NCI-H2029 (cell line): Measurements from ENCODE around the gene SP4.
"Not testable (repeated sequence)": the region's sequence is repeated elsewhere in the genome, so short reads cannot be mapped to it uniquely, and the experiment has no call there.

Experiments used
- DNase-seq: peaks from one replicate; lab custom pipeline; 2025; lab: John Stamatoyannopoulos, UW

SP4 gene

DNA sequence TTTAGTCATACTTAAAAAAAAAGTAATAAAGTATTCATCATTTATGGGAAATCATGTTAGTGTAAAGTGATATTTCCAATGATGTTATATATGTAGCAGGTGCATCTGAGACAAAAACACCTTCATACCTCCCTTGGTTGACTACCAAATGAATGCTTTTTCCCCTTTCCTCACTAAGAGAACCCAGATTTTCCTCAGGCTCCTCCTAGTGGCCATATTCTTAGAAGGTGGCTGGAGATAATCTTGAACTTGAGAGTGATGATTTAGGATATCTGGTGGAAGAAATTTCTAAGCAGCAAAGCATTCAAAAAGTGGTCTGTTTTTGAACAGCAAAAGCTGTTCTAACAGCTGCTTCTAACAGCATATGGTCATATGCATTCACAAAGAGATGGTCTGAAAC lies 98.1 kb downstream of the SP4 start:
- no peak for DNase-seq

DNA sequence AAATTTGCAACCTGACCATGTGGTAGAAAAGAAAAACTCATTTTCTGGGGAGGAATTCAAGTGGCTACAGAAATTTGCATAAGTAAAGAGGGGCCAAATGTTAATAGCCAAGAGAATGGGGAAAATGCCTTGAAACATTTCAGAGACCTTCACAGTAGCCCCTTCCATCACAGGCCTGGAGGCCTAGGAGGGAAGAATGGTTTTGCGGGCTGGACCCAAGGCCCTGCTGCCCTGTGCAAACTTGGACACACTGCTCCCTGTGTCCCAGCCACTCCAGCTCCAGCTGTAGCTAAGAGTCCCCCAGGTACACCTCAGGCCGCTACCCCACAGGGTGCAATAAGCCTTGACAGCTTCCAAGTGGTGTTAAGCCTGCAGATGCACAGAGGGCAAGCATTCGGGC lies 98.6 kb downstream of the SP4 start:
- DNase-seq: no peak

DNA sequence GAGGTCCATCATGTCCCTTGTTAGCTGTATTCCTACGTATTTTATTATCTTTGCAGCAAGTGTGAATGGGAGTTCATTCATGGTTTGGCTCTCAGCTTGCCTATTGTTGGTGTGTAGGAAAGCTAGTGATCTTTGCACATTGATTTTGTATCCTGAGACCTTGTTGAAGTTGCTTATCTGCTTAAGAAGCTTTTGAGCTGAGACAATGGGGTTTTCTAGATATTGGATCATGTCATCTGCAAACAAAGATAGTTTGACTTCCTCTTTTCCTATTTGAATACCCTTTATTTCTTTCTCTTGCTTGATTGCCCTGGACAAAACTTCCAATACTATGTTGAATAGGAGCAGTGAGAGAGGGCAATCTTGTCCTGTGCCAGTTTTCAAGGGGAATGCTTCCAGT lies 104.6 kb downstream of the SP4 start:
- DNase-seq: not testable (repeated sequence)

DNA sequence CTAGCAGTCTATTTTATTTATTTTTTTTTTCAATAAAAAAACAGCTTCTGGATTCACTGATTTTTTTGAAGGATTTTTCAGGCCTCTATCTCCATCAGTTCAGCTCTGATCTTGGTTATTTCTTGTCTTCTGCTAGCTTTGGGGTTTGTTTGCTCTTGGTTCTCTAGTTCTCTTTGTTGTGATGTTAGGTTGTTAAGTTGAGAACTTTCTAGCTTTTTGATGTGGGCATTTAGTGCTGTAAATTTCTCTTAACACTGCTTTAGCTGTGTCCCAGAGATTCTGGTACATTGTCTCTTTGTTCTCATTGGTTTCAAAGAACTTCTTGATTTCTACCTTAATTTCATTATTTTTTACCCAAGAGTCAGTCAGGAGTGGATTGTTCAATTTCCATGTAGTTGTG lies 105.8 kb downstream of the SP4 start:
- DNase-seq: not testable (repeated sequence)

DNA sequence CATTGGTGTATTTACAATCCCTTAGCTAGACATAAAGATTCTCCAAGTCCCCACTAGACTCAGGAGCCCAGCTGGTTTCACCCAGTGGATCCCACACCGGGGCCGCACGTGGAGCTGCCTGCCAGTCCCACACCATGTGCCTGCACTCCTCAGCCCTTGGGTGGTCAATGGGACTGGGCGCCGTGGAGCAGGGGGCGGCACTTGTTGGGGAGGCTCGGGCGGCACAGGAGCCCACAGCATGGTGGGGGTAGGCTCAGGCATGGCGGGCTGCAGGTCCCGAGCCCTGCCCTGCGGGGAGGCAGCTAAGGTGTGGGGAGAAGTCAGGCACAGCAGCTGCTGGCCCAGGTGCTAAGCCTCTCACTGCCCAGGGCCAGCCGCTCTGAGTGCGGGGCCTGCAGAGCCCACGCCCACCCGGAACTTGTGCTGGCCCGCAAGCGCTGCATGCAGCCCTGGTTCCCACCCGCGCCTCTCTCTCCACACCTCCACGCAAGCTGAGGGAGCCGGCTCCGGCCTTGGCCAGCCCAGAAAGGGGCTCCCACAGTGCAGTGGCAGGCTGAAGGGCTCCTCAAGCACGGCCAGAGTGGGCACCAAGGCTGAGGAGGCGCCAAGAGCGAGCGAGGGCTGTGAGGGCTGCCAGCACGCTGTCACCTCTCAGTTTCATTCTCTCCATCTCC lies 108.7 kb downstream of the SP4 start:
- DNase-seq: not testable (repeated sequence)

DNA sequence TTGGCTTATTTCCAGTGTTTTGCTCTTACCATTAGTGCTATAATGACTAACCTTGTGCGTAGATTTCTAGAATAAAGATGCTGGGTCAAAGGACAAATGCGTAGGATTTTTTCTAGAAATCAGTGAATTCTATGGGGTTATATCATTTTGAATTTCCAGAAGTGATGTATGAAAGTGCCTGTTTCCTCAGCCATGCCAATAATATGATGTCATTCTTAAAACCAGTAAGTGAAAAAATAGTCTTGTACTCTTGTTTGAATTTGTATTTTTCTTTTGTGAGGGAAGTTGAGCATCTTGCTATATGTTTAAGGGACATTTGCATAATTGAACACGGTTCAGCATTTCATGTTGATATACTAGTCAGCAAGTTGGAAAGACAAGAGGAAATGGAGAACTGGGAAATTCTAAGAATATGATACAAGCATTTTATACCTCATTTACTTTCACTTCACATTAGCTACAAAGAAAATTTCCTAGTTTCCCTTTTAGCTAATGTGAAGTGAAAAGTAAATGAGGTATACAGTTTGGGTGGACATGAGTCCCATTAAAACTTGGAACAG lies 111.1 kb downstream of the SP4 start:
- no peak for DNase-seq

DNA sequence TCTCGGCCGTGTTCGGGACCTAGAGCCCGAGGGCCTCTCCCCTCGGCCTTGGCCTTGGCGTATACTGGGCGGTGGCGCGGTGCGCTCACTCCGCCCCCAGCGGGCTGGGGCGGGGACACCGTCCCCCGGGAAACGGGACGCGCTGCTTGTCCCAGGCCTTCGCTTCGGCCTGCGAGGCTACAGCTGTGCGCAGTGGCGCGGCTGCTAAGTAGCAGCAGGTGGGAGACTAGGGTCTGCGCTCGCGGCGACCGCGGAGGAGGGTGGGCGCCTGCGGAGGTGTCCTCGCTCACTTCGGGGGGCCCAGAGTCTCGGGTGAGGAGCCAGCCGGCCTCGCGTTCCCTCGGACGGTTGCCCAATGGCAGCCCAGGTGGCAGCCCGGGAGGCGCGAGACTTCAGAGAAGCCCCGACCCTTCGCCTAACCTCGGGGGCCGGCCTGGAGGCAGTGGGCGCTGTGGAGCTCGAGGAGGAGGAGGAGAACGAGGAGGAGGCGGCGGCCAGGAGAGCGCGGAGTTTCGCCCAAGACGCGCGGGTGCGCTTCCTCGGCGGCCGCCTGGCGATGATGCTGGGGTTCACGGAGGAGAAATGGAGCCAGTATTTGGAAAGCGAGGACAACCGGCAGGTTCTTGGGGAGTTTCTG lies 115.1 kb downstream of the SP4 start, which contains the start of gene DNAH11:
Gene DNAH11 (plus strand): TSS at position 149 of the 637 bp plus-strand sequence. CDS start 207 bp downstream, at position 356.
- DNase-seq: no peak

DNA sequence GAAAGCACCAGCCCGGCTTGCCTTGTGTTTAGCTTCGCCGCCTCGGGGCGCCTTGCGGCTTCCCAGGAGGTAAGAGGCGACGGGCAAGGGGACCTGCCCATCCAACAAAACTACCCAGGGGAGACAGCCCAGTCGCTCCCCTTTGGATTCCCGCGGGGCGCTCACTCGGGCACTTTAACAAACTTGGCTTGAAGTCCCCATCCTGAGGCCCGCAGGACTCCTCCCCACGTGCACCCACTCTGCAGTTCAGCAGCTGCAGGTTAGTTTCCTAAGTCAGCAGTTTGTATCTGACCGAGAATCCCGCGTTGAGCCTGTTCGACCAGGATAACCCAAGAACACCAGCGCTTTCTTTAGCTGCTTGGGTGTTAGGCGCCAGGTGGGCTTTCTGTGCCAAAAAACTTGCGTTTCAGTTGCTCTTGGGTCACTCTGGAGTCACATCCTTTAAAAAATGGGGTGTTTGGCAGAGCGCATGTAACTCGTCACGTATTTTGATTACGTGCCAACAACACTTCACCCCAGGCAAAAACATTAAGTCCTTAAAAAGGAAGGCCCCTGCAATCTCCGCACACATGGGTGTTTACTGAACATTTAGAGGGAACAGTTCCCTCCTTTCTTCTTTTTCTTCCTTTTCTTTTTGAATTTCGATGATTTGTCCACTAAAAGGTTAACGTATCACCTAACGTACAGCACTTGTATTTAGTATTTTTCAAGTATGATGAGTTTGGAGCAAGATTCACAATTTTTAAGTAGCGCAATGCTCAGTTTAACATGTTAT lies 115.8 kb downstream of the SP4 start:
- DNase-seq: no peak

DNA sequence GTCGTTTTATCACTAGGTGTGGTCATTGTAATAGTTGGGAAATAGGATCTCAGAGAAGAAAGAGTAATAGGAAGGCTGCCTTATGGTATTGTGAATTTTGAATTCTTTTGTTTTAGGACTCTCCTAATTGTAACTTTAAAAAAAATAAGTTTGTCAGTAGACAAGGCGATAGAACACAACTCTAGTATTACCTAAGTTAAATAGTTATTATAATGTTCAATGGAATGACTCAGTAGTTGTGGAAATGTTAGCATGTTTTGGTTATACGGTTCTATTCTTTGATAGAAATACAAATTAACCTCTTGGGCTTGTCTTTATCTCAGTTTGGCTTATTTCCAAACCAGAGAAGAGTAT lies 116.4 kb downstream of the SP4 start:
- no peak for DNase-seq

DNA sequence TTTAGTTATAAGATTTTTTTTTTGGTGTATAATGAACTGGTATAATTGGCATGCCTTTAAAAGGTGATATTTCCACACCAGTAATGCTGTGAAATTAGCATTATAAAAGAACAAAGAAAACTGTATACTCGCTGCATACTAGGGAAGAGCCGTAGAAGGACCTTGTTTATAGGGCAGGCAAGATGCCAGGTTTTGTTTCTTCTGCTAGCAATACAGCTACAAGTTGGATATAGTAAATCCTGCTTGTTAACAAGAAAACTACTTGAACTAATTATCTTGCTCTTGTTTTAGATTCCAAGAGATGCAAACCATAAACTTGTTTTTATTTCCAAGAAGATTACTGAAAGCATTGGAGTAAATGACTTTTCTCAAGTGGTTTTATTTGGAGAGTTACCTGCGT lies 116.8 kb downstream of the SP4 start:
- DNase-seq: no peak

DNA sequence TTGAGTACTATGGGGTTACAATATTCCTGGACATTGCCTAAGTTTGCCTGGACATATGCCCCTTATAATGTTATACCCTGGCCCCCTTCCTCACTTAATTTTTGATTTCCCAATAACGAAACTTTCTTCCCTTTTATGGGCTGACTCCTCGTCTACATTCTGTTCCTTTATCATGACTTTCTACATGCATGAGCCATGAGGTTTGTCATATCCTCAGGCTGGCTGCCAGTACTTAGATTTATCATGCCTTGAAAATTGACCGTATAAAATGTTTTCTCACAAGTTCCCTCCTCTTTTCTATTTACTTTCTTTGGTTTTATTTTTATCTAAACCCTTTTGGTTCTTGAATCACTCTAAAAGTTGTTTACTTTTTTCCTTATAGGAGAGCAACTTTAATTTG lies 119.6 kb downstream of the SP4 start:
- no peak for DNase-seq

DNA sequence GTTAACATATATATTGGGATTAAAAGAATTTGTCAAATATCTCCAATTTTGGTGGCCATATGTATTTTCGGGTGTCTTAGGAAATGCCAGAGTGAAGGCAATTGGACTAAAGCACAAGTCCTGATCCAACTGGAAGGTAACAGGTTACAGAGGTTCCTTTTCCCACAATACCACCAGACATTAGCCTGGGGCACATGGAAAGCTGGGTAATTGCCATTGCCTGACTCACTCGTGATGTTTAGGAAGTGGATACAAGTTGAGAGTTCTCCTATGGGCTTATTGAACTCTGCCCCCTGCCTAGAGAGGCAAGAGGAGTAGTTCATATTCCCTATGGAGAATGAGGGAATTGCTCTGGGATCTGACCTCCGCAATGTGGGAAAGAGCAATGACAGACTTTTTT lies 120.6 kb downstream of the SP4 start:
- no peak for DNase-seq

DNA sequence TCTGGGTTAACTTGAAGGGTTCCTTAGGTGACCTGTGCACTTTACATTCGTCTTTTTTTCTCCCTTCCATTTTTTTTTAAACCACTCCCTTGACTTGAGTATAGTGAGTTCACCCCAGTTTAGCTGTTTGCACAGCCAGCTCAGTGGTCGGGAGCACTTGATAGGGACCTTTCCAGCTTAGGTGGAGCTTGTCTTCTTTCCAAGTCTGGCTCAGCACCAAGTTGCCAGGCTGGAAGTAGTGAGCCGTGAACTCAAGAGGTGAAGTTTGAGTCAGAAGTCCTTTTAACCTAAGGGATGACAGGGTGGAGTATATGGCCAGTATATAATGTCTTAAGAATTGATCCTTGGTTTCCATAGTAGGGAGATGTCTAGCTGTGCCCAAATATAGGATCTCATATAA lies 122.2 kb downstream of the SP4 start:
- no peak for DNase-seq

DNA sequence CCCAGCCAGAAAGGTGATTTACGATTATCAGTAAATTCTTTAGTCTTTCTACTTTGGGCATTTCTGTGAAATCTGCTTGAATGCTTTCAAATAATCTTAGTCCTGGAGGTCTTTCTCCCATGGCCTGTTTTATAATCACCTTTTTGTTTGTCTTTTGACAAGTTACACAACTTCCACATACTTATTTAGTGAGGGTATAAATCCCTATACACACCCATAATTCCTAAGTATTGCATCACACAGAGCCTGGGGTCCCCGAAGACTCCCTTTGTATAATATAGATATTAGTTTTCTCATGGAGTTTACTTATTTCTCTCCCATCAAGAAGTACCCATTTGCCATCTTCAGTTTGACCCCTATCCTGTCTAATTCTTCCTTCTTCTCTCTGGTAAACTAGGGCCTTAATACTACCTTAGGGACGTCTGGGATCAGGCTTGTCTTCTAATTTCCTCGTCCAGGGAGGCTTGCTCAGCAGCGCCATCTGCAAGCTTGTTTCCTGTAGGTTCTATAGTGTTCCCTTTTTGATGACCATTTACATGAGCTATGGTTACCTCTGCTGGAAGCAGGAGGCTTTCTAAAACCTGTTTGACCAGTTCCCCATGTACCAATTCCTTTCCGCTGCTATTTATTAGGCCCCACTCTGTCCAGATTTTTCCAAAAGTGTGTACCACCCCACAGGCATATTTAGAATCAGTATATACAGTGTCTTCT lies 123.1 kb downstream of the SP4 start:
- no peak for DNase-seq

DNA sequence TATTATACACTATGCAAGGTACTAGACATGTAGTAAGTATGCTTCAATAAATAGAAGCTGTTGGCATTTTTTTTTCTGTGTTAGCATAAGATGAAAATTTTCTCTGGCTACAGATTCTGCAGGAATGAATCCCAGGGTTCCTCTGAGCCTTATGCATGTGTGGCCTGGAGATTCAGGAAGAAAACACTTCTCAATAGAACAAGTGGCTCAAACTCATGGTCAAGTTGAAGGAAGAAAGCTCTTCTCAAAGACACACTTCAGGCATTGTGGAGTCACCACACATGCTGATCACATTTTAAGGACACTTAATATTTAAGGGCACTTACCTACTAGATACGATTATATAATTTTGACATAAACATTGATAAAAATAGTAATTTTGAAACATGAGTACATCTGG lies 134.5 kb downstream of the SP4 start:
- DNase-seq: no peak
